NCI-H2171 treated with DMSO at 0.1 percent for 48 hours (cell line): ENCODE data around the gene MGST3.
"Not testable (repeated sequence)": the region's sequence is repeated elsewhere in the genome, so short reads cannot be mapped to it uniquely, and the experiment has no call there.

Source experiments
- DNase-seq: peaks from one replicate; lab custom pipeline; 2025; lab: John Stamatoyannopoulos, UW

MGST3 gene

GRCh38 chr1:165629151-165629550, 1.9 kb upstream of the MGST3 start:
- DNase-seq = no peak

GRCh38 chr1:165629848-165630628, 996 bp upstream of the MGST3 start:
- DNase-seq = peak; percentile 42

- peak; percentile 35 for DNase-seq
Observed at GRCh38 chr1:165631342-165632151, 513 bp downstream of the MGST3 start.

- no peak for DNase-seq
Observed at GRCh38 chr1:165632152-165632469, 1.1 kb downstream of the MGST3 start.

GRCh38 chr1:165632491-165632890, 1.5 kb downstream of the MGST3 start:
- no peak for DNase-seq

- DNase-seq = no peak
Observed at GRCh38 chr1:165633614-165634013, 2.6 kb downstream of the MGST3 start.

GRCh38 chr1:165634154-165634921, 3.3 kb downstream of the MGST3 start:
- no peak for DNase-seq

- DNase-seq = no peak
Observed at GRCh38 chr1:165635329-165635728, 4.3 kb downstream of the MGST3 start.

GRCh38 chr1:165635823-165636222, 4.8 kb downstream of the MGST3 start:
- no peak for DNase-seq

- DNase-seq = no peak
Observed at GRCh38 chr1:165637427-165637826, 6.4 kb downstream of the MGST3 start.

- DNase-seq = not testable (repeated sequence)
Observed at GRCh38 chr1:165638211-165638610, 7.2 kb downstream of the MGST3 start.

- no peak for DNase-seq
Observed at GRCh38 chr1:165639821-165640623, 9.0 kb downstream of the MGST3 start.

GRCh38 chr1:165641231-165641987, 10.4 kb downstream of the MGST3 start:
- DNase-seq = no peak

- no peak for DNase-seq
Observed at GRCh38 chr1:165644064-165644735, 13.2 kb downstream of the MGST3 start.

GRCh38 chr1:165645654-165646366, 14.8 kb downstream of the MGST3 start:
- no peak for DNase-seq

- DNase-seq = no peak
Observed at GRCh38 chr1:165647517-165647916, 16.5 kb downstream of the MGST3 start.

- DNase-seq = no peak
Observed at GRCh38 chr1:165647970-165648369, 16.9 kb downstream of the MGST3 start.

- DNase-seq = no peak
Observed at GRCh38 chr1:165648919-165649572, 18.0 kb downstream of the MGST3 start.

- no peak for DNase-seq
Observed at GRCh38 chr1:165650981-165651625, 20.1 kb downstream of the MGST3 start.
